ENCODE data around the gene YBX3.

YBX3 gene

DNA sequence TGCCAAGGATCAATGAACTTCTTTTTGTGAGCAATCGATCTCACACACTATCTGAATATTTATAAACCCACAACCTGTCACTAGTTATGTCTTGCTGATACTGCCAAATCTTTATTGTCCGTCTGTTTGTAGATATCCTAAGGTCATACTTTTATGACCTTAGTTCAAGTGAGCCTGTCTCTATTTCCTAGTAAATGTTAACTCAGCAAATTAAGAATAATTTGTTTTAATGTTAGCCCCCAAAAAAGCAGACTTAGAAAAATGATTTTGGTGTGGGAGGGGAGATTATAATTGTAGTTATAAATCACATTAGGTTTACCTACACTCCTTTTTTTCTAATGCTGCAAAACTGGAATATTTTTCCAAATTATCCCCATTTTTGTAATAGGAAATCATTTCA, 58.6 kb downstream of the YBX3 start:
- no peak overlapping the region for H3K4me3 ChIP-seq (ENCODE audit: low read length)
- DNase-seq (ENCODE audit: low read depth) = no peak
- TF ChIP-seq CTCF (IDR thresholded peaks at IDR 0.05; ENCODE audit: insufficient read depth, low read depth, low read length, missing control alignments) = no peak

GRCh38 chr12:10663869-10664268, 59.3 kb downstream of the YBX3 start:
- no peak for DNase-seq (ENCODE audit: low read depth)
- no peak for TF ChIP-seq CTCF (IDR thresholded peaks at IDR 0.05; ENCODE audit: insufficient read depth, low read depth, low read length, missing control alignments)
- no peak overlapping the region for H3K4me3 ChIP-seq (ENCODE audit: low read length)

GRCh38 chr12:10661338-10661737, 61.8 kb downstream of the YBX3 start:
- no peak overlapping the region for H3K4me3 ChIP-seq (ENCODE audit: low read length)
- TF ChIP-seq CTCF (IDR thresholded peaks at IDR 0.05; ENCODE audit: insufficient read depth, low read depth, low read length, missing control alignments) = no peak
- peak; percentile 75 for DNase-seq (ENCODE audit: low read depth)

- no peak overlapping the region for H3K4me3 ChIP-seq (ENCODE audit: low read length)
- TF ChIP-seq CTCF (IDR thresholded peaks at IDR 0.05; ENCODE audit: insufficient read depth, low read depth, low read length, missing control alignments) = no peak
- no peak for DNase-seq (ENCODE audit: low read depth)
These were observed 69.1 kb downstream of the YBX3 start for GRCh38 chr12:10654003-10654402.

DNA sequence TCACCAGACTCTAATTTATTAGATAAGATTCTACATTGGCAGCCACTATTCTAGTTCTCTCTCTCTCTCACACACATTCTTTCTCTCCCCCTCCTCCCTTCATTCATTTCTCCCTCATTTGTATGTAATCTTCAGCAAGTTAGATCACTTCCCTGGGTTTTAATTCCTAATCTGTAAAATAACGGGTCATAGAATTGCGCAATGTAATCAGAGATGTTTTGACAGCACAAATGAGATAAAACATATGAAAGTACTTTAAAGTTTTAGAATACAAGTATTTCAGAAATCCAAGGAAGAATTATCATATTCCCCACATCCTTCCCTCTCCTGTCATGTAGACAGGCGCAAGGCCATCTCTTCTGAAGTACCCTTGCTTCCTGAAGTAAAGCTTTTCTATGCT, 70.9 kb downstream of the YBX3 start:
- no peak overlapping the region for H3K4me3 ChIP-seq (ENCODE audit: low read length)
- no peak for TF ChIP-seq CTCF (IDR thresholded peaks at IDR 0.05; ENCODE audit: insufficient read depth, low read depth, low read length, missing control alignments)
- DNase-seq (ENCODE audit: low read depth) = no peak
